Uterus (tissue), 4 donors: Measurements from ENCODE around the gene HAS3. TPM values are rescaled to one million over a fixed set of nuclear protein-coding genes. Genes with fewer than 3 reads are reported as not detected.

Experiments
- DNase-seq, 2 donors: peaks; one replicate each; pipeline ENCODE4 v3.0.0-alpha.2; 2019 to 2020
- H3K27ac ChIP-seq, 2 donors: fragments of 200-600 bp; sonication (generic); 1 replicate in 1 of 2; 2 replicates in 1 of 2; pipeline ENCODE4 v1.5.1; 2016 to 2018
- H3K27me3 ChIP-seq, 2 donors: fragments of 200-600 bp; sonication (generic); one replicate each; pipeline ENCODE4 v1.5.1; 2018 to 2019; ENCODE audit warnings: control low read depth in 1 of 2
- H3K36me3 ChIP-seq, 2 donors: fragments of 200-600 bp; sonication (generic); one replicate each; pipeline ENCODE4 v1.5.1; 2019; ENCODE audit warnings: control low read depth in 1 of 2
- H3K4me1 ChIP-seq, 2 donors: fragments of 200-600 bp; sonication (generic); one replicate each; pipeline ENCODE4 v1.5.1; 2018 to 2019; ENCODE audit warnings: control low read depth in 1 of 2
- H3K4me3 ChIP-seq, 2 donors: fragments of 200-600 bp; sonication (generic); 1 replicate in 1 of 2; 2 replicates in 1 of 2; pipeline ENCODE4 v1.5.1; 2018 to 2019; ENCODE audit warnings: mild to moderate bottlenecking in 1 of 2
- H3K9me3 ChIP-seq, 2 donors: fragments of 200-600 bp; sonication (generic); one replicate each; pipeline ENCODE4 v1.5.1; 2019; ENCODE audit warnings: control low read depth in 1 of 2
- POLR2A ChIP-seq, 2 donors: fragments of 450-650 bp; IDR thresholded peaks; one replicate each; pipeline ENCODE4 v1.6.1; 2016; ENCODE audit warnings: antibody characterized with exemption in 2 of 2, mild to moderate bottlenecking in 1 of 2, moderate library complexity in 1 of 2
- intact Hi-C: fragments of 100-400 bp; cut with DNase I; formaldehyde crosslinking; loops from one replicate; pipeline ENCODE4 v1.15.1; 2023; ENCODE audit warnings: low total_unique reads
- total RNA-seq, 4 donors: library from RNA; depleted of rRNA in 3 of 4; stranded (reverse); fragments of >200 nt in 3 of 4; gene quantifications; one replicate each; pipeline versions ENCODE4 v1.1.0 to v1.2.4, GENCODE V29; 2014 to 2023
- TF ChIP-seq, protein P1 (sequence below), 4 experiments: fragments of 200-600 bp in 2 of 4; fragments of 450-650 bp in 2 of 4; sonication (generic) in 2 of 4; IDR thresholded peaks; one replicate each; pipeline ENCODE4 v1.5.1; 2016 to 2019; ENCODE audit warnings: antibody characterized with exemption in 4 of 4, mild to moderate bottlenecking in 2 of 4, moderate library complexity in 1 of 4
- donor health status: DM: yes; HTN: yes; CAD: no.

Gene HAS3
- total RNA-seq, 4 donors from 2014 or later: under 0.01 to 2.6 (median 1.8) TPM

DNA sequence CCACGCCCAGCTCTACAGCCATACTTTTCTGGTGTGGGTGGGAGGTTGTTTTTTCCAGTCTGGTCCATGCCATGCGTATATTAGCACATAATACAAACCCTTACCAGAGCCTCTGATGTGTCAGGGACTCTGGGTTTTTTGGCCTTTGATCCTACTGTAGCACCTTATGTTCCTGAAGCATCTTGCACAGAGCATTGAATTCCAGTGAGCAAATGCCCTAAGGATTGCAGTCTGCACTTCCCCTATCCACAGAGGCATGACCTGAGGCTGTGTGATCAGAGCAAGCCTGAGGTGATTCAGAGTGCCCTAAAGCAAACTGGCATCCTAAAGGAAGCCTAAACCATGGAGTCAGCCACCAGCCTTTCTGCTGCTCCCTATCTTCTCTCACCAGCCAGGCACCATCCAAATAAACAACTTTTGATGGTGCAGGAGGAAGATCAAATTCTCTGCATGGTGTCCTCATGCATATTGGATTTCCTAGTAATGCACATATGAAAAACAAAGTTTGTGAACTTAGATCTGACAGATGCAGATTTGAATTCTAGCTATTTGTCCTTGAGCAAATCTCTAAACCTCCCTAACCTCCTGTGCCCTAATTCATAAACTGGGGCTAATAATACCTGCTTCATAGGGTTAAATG, 41.2 kb upstream of the HAS3 start:
- H3K4me1 ChIP-seq: no peaks in the 10 kb centered on the region
- no peak for DNase-seq
- intact Hi-C loops: no loop called here
- no peaks in the 10 kb centered on the region for H3K36me3 ChIP-seq
- no peaks in the 10 kb centered on the region for H3K27me3 ChIP-seq
- H3K27ac ChIP-seq: no peak overlapping the region
- no peak overlapping the region for H3K4me3 ChIP-seq
- no peak for TF ChIP-seq POLR2A (IDR thresholded peaks at IDR 0.05)
- TF ChIP-seq, protein P1, sequence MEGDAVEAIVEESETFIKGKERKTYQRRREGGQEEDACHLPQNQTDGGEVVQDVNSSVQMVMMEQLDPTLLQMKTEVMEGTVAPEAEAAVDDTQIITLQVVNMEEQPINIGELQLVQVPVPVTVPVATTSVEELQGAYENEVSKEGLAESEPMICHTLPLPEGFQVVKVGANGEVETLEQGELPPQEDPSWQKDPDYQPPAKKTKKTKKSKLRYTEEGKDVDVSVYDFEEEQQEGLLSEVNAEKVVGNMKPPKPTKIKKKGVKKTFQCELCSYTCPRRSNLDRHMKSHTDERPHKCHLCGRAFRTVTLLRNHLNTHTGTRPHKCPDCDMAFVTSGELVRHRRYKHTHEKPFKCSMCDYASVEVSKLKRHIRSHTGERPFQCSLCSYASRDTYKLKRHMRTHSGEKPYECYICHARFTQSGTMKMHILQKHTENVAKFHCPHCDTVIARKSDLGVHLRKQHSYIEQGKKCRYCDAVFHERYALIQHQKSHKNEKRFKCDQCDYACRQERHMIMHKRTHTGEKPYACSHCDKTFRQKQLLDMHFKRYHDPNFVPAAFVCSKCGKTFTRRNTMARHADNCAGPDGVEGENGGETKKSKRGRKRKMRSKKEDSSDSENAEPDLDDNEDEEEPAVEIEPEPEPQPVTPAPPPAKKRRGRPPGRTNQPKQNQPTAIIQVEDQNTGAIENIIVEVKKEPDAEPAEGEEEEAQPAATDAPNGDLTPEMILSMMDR (IDR thresholded peaks at IDR 0.05): no peak
- H3K9me3 ChIP-seq: no peaks in the 10 kb centered on the region

- Histone ChIP-seq H3K4me1 (no peaks in the 10 kb centered on the region), H3K4me3 (no peak overlapping the region), H3K27me3 (no peaks in the 10 kb centered on the region), H3K27ac (no peak overlapping the region), H3K9me3 (no peaks in the 10 kb centered on the region), H3K36me3 (no peaks in the 10 kb centered on the region)
- no peak for TF ChIP-seq POLR2A (IDR thresholded peaks at IDR 0.05)
- TF ChIP-seq, protein P1 (IDR thresholded peaks at IDR 0.05): no peak
- DNase-seq: no peak
- intact Hi-C loops: no loop called here
Observed at GRCh38 chr16:69064764-69065313, 40.6 kb upstream of the HAS3 start.

- H3K27ac ChIP-seq: no peak overlapping the region
- H3K4me3 ChIP-seq: no peak overlapping the region
- H3K4me1 ChIP-seq: no peaks in the 10 kb centered on the region
- intact Hi-C loops: no loop called here
- no peaks in the 10 kb centered on the region for H3K27me3 ChIP-seq
- TF ChIP-seq POLR2A (IDR thresholded peaks at IDR 0.05): no peak
- TF ChIP-seq, protein P1 (IDR thresholded peaks at IDR 0.05): no peak
- DNase-seq: no peak
- H3K36me3 ChIP-seq: no peaks in the 10 kb centered on the region
- no peaks in the 10 kb centered on the region for H3K9me3 ChIP-seq
Observed at GRCh38 chr16:69069504-69069903, 35.9 kb upstream of the HAS3 start.

DNA sequence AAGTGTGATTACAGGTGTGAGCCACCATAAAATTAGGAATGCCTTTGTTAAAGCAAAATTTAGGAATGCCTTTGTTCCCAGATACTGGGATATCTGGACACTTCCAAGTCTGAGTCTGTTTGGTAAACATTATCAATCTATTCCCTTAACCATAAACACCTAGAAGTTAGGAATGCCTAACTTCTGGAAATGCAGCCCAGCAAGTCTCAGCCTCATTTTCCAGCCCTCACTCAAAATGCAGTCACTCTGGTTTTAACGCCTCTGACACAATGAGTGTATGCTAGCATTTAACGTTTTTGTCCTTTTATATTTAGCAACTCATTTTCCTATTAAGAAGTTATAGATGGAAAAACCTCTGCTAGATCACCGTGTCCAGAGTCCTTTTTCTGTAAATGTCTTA, 34.4 kb upstream of the HAS3 start:
- no peak overlapping the region for H3K27ac ChIP-seq
- H3K27me3 ChIP-seq: no peaks in the 10 kb centered on the region
- intact Hi-C loops: no loop called here
- no peak for TF ChIP-seq POLR2A (IDR thresholded peaks at IDR 0.05)
- TF ChIP-seq, protein P1 (IDR thresholded peaks at IDR 0.05): no peak
- no peaks in the 10 kb centered on the region for H3K4me1 ChIP-seq
- H3K9me3 ChIP-seq: no peaks in the 10 kb centered on the region
- no peaks in the 10 kb centered on the region for H3K36me3 ChIP-seq
- DNase-seq: no peak
- no peak overlapping the region for H3K4me3 ChIP-seq

GRCh38 chr16:69072640-69072974, 32.8 kb upstream of the HAS3 start:
- intact Hi-C loops: no loop called here
- TF ChIP-seq, protein P1 (IDR thresholded peaks at IDR 0.05): no peak
- no peaks in the 10 kb centered on the region for H3K27me3 ChIP-seq
- no peaks in the 10 kb centered on the region for H3K9me3 ChIP-seq
- no peaks in the 10 kb centered on the region for H3K36me3 ChIP-seq
- DNase-seq: no peak
- H3K27ac ChIP-seq: no peak overlapping the region
- H3K4me1 ChIP-seq: no peaks in the 10 kb centered on the region
- no peak overlapping the region for H3K4me3 ChIP-seq
